Activated CD4-positive, CD25-positive, alpha-beta regulatory T cell treated with anti-CD3 and anti-CD28 coated beads, Interleukin-2, amount 50 U/mL, for 16 hours (primary cell): ENCODE measurements around the gene KIF17.
"Not testable (repeated sequence)": the region's sequence is repeated elsewhere in the genome, so short reads cannot be mapped to it uniquely, and the experiment has no call there.

ENCODE experiments used
- DNase-seq: peaks from one replicate; pipeline ENCODE4 v3.0.0-alpha.2; 2020; ENCODE audit warnings: low read depth, low spot score

The KIF17 gene

DNA sequence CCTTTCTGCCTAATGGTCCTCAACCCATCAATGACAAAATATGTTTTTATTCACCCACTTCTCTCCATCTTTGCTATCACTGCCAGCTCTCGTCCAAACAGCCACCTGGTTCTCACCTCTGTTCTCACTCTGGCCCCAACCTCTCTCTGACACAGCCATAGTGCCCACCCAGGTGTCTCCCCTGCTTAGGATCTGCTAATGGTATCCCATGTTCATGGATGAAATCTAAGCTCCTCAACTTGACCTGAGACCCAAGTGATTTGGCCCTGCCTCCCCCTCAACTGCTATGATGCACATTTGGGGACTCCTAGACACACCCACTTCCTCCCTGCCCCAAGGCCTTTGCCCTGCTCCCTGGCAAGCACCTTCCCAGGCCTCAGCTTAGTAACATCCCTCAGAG lies 25.9 kb downstream of the KIF17 start:
- no peak for DNase-seq

DNA sequence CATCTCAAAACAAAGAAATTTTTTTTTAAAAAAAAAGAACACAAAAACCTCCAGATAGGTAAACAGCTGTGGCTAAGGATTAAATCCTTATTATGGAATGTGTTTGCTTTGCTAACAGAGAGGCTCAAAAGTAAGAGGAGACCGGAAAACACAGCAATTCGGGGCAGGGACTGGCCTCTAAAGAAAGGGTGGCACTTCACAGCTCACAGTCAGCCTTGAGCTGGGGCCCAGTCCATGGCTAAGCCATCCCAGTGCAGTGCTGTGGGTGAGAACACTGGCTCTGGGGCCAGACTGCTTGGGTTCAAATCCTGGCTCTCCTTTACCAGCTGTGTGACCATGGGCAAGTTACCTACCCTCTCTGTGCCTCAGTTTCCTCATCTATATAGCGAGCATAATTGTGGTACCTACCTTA lies 28.2 kb downstream of the KIF17 start:
- no peak for DNase-seq

- DNase-seq, result no peak
Measured at GRCh38 chr1:20686883-20687725, 30.7 kb downstream of the KIF17 start.

GRCh38 chr1:20685741-20686140 lies 32.1 kb downstream of the KIF17 start:
- DNase-seq, result no peak

DNA sequence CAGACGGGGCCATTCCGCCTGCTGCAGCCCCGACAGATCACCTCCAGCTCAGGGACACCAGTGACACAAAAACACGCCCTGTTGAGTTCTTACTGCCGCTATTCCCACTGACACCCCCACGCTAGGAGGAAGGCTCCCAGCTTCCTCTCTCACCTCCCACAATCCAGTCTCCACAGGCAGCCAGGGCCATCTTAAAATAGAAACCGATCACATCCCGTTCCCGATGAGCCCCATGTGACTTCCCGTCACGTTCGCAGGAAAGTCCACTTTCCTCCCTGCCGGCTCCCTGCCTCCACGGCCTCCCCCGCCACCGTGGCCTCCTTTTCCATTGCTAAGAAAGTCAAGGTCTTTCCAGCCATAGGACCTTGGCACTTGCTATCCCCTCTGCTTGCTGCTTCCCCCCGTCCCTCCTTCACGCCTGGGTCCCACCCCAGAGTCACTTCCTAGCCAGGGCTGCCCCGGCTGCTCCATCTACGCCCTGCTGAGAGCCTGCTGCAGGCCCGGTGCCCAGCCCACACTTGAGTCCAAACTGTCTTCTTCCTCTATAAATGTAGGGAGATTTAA lies 32.6 kb downstream of the KIF17 start:
- DNase-seq, result no peak

- DNase-seq, result no peak
Measured at GRCh38 chr1:20684651-20685050, 33.2 kb downstream of the KIF17 start.

DNA sequence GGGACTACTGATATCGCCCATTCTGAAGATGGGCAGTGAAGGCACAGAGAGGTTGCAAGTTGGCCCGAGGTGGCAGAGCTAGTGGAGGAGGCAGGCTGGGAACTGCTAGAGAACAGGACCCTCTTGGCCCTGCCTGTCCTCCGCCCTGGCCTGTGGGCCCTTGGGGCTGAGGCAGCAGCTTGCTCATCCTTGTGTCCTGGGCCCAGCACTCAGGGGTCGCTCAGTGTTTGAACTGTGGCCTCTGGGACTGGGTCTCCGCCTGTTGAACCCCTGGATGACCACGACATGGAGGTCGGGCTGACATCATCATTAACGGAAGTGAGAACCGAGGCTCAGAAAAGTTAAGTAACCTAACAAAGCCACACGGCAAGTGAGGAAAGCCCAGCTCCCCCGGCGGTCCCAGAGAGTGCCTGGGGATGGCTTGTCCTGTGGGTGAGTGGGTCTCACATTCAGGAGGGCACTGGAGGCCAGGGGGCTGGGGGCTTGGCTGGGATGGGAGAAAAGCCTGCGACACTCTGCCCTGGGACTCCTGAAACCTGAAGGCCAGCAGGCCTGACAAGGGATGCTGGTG lies 33.7 kb downstream of the KIF17 start:
- no peak for DNase-seq

- DNase-seq, result no peak
Measured at GRCh38 chr1:20683614-20684013, 34.2 kb downstream of the KIF17 start.

DNA sequence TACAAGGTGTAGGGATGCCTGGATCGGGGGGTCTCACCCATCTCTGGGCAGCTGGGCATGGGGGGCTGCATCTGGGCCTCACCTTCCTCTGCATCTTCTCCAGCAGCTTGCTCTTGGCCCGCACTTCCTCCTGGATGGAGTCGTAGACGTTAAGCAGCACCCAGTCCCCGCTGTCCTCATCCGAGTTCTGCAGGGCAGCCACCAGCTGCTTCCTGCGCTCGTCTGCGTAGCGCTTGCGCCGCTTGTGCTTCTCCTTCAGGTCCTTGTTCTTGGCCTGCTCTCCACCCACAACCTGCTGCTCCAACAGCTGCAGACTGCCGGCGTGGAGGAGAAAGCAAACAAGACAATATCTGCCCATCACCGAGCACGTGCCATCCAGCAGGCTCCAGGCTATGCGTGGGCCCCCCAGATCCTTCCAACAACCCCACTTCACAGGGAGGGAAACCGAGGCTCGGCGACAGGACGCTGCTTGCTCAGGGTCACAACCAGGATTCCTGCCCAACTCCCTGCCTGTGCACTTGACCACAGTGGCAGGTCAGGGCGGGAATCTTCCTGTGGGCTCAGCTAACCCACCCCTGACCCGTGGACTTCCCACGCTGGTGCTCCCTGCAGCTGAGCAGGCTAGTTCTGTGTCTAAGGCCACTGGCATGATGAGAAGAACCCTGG lies 35.1 kb downstream of the KIF17 start:
- DNase-seq, result no peak

- no peak for DNase-seq
Measured at GRCh38 chr1:20681999-20682398, 35.8 kb downstream of the KIF17 start.

GRCh38 chr1:20680269-20680668 lies 37.5 kb downstream of the KIF17 start:
- no peak for DNase-seq

- DNase-seq, result no peak
Measured at GRCh38 chr1:20678599-20678998, 39.2 kb downstream of the KIF17 start.

DNA sequence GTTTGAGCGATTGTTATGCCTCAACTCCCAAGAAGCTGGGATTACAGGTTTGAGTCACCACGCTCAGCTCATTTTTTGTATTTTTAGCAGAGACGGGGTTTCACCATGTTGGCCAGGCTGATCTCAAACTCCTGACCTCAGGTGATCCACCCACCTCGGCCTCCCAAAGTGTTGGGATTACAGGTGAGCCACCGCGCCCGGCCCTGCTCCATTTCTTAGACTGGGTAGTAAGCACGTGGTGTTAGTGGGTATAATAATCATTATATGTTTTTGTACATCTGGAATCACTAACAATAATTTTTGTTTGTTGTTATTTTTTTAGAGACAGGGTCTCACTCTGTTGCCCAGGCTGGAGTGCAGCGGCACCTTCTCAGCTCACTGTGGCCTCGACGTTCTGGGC lies 44.2 kb downstream of the KIF17 start:
- not testable (repeated sequence) for DNase-seq

DNA sequence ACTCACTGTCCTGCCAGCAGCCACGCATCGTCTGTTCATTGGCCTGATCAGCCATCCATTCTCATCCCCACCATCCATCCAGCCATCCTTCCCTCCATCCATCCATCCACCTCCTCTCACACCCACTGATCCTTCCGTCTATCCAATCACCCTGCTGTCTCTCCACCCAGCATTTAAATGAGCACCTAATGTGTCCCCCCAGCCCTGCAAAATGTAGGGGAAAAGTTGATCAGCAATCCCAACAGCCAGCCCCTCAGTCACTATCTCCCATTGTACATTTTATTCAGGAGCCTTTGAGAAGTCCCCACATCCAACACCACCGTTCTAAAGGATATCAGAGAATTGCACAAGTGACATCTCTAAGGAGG lies 45.6 kb downstream of the KIF17 start:
- DNase-seq, result no peak

- no peak for DNase-seq
Measured at GRCh38 chr1:20670936-20671335, 46.9 kb downstream of the KIF17 start.

- no peak for DNase-seq
Measured at GRCh38 chr1:20668581-20668980, 49.2 kb downstream of the KIF17 start.

DNA sequence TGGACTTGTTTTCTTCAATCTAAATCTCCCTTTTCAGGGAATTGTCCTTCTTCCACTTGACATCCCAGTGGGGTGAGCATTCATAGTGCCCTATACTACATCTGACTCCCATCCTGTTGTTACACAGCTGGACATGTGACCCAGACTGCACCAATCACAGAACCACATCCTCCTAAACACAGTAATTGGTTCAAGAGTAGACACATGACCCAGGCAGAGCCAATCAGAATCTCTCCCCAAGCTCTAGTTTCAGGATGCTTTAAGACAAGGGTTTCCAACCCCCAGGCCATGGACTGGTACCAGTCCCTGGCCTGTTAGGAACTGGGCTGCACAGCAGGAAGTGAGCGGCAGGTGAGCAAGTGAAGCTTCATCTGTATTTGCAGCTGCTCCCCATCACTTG lies 51.0 kb downstream of the KIF17 start:
- no peak for DNase-seq

GRCh38 chr1:20666146-20666545 lies 51.7 kb downstream of the KIF17 start:
- DNase-seq, result no peak

DNA sequence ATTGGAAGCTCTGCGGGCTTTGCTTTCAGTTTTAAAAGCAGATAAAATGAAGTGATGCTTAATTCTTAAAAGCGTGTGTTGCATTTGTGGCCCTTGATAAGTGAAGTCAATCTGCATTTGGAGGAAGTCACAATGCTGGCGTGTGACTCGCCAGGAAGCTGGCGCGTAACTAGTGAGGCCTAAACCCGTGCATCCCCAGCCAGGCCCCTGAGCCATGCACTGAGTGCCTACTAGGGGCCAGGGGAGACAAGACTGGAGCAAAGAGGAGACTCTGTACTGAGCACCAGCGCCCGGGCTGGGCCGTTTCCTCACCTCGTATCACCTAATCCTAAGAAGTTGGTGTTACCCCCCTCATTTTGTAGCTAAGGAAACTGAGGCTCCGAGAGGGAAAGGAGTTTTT lies 52.1 kb downstream of the KIF17 start:
- no peak for DNase-seq

DNA sequence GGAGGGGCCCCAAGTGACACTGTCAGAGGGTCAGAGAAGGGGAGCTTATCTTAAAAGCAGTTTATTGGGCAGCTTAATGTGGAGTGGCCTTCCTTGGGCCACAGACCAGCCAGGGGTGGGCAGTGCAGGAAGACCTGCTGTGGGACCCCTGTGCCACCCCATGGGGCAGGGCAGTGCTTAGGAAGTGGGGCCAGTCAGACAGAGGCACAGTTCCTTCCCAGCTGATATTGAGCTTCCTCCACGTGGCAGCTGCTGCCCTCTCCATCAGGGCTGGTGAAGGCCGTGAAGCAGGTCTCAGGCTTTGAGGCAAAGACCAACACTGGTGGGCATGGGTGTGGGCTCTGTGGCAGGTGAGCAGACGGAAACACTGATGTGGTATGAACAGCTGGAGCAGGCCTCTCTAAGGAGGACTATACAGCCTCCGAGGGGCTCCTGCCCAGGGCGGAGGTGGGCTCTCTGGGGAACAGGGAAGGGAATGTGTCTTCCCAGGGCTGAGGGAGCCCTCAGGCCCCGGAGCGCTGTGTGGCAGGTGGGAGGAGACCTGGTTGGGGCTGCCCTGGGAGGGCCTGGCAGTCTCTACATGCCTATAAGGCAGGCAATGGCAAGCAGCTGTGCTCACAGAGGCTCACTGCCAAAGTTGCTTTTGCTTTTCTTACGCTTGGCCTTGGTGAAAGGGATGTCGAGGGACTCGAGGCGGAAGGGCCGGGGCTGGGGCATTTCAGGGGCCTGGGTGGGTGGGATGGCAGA lies 53.7 kb downstream of the KIF17 start:
- no peak for DNase-seq

- no peak for DNase-seq
Measured at GRCh38 chr1:20663365-20663764, 54.4 kb downstream of the KIF17 start.

- DNase-seq, result no peak
Measured at GRCh38 chr1:20662110-20662475, 55.7 kb downstream of the KIF17 start.
